OCI-LY1 (cell line): ENCODE results near the gene MICAL2.

Experiments used
- H2AFZ ChIP-seq: fragments of 200-600 bp; sonication (generic), shearing (Covaris generic); 2 replicates; pipeline ENCODE4 v1.6.0; 2014; ENCODE audit warnings: antibody characterized with exemption, mild to moderate bottlenecking, low read length
- H3F3A ChIP-seq: fragments of 200-600 bp; sonication (generic), shearing (Covaris generic); 2 replicates; pipeline ENCODE4 v1.6.0; 2014; ENCODE audit warnings: mild to moderate bottlenecking, antibody characterized with exemption, low read length, moderate library complexity; ENCODE audit not compliant: insufficient read depth
- H3K27ac ChIP-seq: fragments of 200-600 bp; sonication (generic); 2 replicates; pipeline ENCODE4 v1.5.1; 2014; ENCODE audit warnings: low read length, mixed run types, mild to moderate bottlenecking, low read depth; ENCODE audit not compliant: poor library complexity, severe bottlenecking
- H3K27me3 ChIP-seq: fragments of 200-600 bp; sonication (generic); 2 replicates; pipeline ENCODE4 v1.6.0; 2014; ENCODE audit warnings: antibody characterized with exemption, mild to moderate bottlenecking, low read length, moderate library complexity; ENCODE audit not compliant: insufficient read depth
- H3K36me3 ChIP-seq: fragments of 200-600 bp; sonication (generic); 2 replicates; pipeline ENCODE4 v1.6.1; 2014; ENCODE audit warnings: mild to moderate bottlenecking, antibody characterized with exemption, low read length, moderate library complexity, mixed read lengths; ENCODE audit not compliant: insufficient read depth
- H3K4me1 ChIP-seq: fragments of 200-600 bp; sonication (generic); 2 replicates; pipeline ENCODE4 v1.5.1; 2014; ENCODE audit warnings: mild to moderate bottlenecking, low read length, moderate library complexity; ENCODE audit not compliant: insufficient read depth, severe bottlenecking
- H3K4me2 ChIP-seq: fragments of 200-600 bp; sonication (generic), shearing (Covaris generic); 2 replicates; pipeline ENCODE4 v1.6.1; 2014; ENCODE audit warnings: low read length
- H3K4me3 ChIP-seq: fragments of 200-600 bp; sonication (generic); 2 replicates; pipeline ENCODE4 v1.5.1; 2014; ENCODE audit warnings: low read length, low read depth, mild to moderate bottlenecking, mixed read lengths; ENCODE audit not compliant: poor library complexity, severe bottlenecking
- H3K79me2 ChIP-seq: fragments of 200-600 bp; shearing (Covaris generic); 2 replicates; pipeline ENCODE4 v1.6.1; 2016; ENCODE audit warnings: mixed run types, low read length, mixed read lengths; ENCODE audit not compliant: insufficient read depth
- H3K9ac ChIP-seq: fragments of 200-600 bp; sonication (generic), shearing (Covaris generic); 2 replicates; pipeline ENCODE4 v1.6.1; 2014; ENCODE audit warnings: mild to moderate bottlenecking, low read length, mixed read lengths
- H3K9me2 ChIP-seq: fragments of 200-600 bp; sonication (generic), shearing (Covaris generic); 2 replicates; pipeline ENCODE4 v1.6.1; 2014; ENCODE audit warnings: low read depth, mild to moderate bottlenecking, low read length, mixed read lengths
- H3K9me3 ChIP-seq: fragments of 200-600 bp; shearing (Covaris generic); 2 replicates; pipeline ENCODE4 v1.6.1; 2014; ENCODE audit warnings: low read length, mixed read lengths
- H4K20me1 ChIP-seq: fragments of 200-600 bp; sonication (generic), shearing (Covaris generic); 2 replicates; pipeline ENCODE4 v1.6.0; 2016; ENCODE audit warnings: mild to moderate bottlenecking, low read length; ENCODE audit not compliant: insufficient read depth
- EZH2 ChIP-seq: fragments of 200-600 bp; sonication (generic), shearing (Covaris generic); IDR thresholded peaks from 2 replicates; pipeline ENCODE4 v1.8.0; 2017; ENCODE audit warnings: borderline replicate concordance, mixed run types, mild to moderate bottlenecking, antibody characterized with exemption, low read length, moderate library complexity, mixed read lengths
- TF ChIP-seq, protein P1 (sequence below): fragments of 200-600 bp; sonication (generic), shearing (Covaris generic); IDR thresholded peaks from 2 replicates; pipeline ENCODE4 v1.5.1; 2017; ENCODE audit warnings: mild to moderate bottlenecking, antibody characterized with exemption, low read length, moderate library complexity, mixed read lengths

The MICAL2 gene

GRCh38 chr11:12117611-12118010 lies 7.2 kb downstream of the MICAL2 start:
- no peak for TF ChIP-seq EZH2
- TF ChIP-seq, protein P1, sequence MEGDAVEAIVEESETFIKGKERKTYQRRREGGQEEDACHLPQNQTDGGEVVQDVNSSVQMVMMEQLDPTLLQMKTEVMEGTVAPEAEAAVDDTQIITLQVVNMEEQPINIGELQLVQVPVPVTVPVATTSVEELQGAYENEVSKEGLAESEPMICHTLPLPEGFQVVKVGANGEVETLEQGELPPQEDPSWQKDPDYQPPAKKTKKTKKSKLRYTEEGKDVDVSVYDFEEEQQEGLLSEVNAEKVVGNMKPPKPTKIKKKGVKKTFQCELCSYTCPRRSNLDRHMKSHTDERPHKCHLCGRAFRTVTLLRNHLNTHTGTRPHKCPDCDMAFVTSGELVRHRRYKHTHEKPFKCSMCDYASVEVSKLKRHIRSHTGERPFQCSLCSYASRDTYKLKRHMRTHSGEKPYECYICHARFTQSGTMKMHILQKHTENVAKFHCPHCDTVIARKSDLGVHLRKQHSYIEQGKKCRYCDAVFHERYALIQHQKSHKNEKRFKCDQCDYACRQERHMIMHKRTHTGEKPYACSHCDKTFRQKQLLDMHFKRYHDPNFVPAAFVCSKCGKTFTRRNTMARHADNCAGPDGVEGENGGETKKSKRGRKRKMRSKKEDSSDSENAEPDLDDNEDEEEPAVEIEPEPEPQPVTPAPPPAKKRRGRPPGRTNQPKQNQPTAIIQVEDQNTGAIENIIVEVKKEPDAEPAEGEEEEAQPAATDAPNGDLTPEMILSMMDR = no peak
- Histone ChIP-seq H3K9me3 (no peaks in the 10 kb centered on the region), H3K9ac (no peak overlapping the region), H4K20me1 (no peaks in the 10 kb centered on the region), H3K27me3 (no peaks in the 10 kb centered on the region), H3K9me2 (no peaks in the 10 kb centered on the region), H3K27ac (no peak overlapping the region), H3K4me2 (no peak overlapping the region), H3F3A (no peaks in the 10 kb centered on the region), H3K4me3 (no peak overlapping the region), H3K4me1 (no peaks in the 10 kb centered on the region), H2AFZ (no peak overlapping the region), H3K79me2 (no peaks in the 10 kb centered on the region), H3K36me3 (no peaks in the 10 kb centered on the region)

GRCh38 chr11:12118949-12119348 lies 8.6 kb downstream of the MICAL2 start:
- Histone ChIP-seq H3K27me3 (no peaks in the 10 kb centered on the region), H3F3A (no peaks in the 10 kb centered on the region), H3K27ac (no peak overlapping the region), H3K79me2 (no peaks in the 10 kb centered on the region), H3K4me1 (no peaks in the 10 kb centered on the region), H3K36me3 (no peaks in the 10 kb centered on the region), H3K9me3 (no peaks in the 10 kb centered on the region), H4K20me1 (no peaks in the 10 kb centered on the region), H2AFZ (no peak overlapping the region), H3K9ac (no peak overlapping the region), H3K4me2 (no peak overlapping the region), H3K9me2 (no peaks in the 10 kb centered on the region), H3K4me3 (no peak overlapping the region)
- TF ChIP-seq, protein P1 = no peak
- no peak for TF ChIP-seq EZH2

- no peak overlapping the region for H3K4me3 ChIP-seq
- H3F3A ChIP-seq = no peaks in the 10 kb centered on the region
- no peaks in the 10 kb centered on the region for H3K9me2 ChIP-seq
- H3K9ac ChIP-seq = no peak overlapping the region
- no peak overlapping the region for H2AFZ ChIP-seq
- no peaks in the 10 kb centered on the region for H3K4me1 ChIP-seq
- no peaks in the 10 kb centered on the region for H4K20me1 ChIP-seq
- TF ChIP-seq, protein P1 = no peak
- no peak for TF ChIP-seq EZH2
- no peaks in the 10 kb centered on the region for H3K9me3 ChIP-seq
- no peak overlapping the region for H3K4me2 ChIP-seq
- no peaks in the 10 kb centered on the region for H3K27me3 ChIP-seq
- no peak overlapping the region for H3K27ac ChIP-seq
- no peaks in the 10 kb centered on the region for H3K36me3 ChIP-seq
- no peaks in the 10 kb centered on the region for H3K79me2 ChIP-seq
Observed at GRCh38 chr11:12119502-12119901, 9.1 kb downstream of the MICAL2 start.
